Endothelial cell of umbilical vein (primary cell): ENCODE data around the gene NUDT3. TPM values are rescaled to one million over a fixed set of nuclear protein-coding genes. Genes with fewer than 3 reads are reported as not detected.

Experiments
- BruUV-seq: library from RNA; stranded (reverse); fragments of 400-500 nt; replicated peaks from 2 replicates; lab custom pipeline; 2021; lab: Mats Ljungman, UMichigan
- CTCF ChIA-PET: fragments of 300-600, 350-600 bp; sonication (Branson Sonifier 250); formaldehyde crosslinking; loops from one replicate; lab custom pipeline; 2021; ENCODE audit warnings: antibody characterized with exemption, inconsistent platforms; lab: Charles Lee
- POLR2A ChIA-PET: fragments of 300-600, 350-600 bp; sonication (Branson Sonifier 250); formaldehyde crosslinking; loops from one replicate; lab custom pipeline; 2021; ENCODE audit warnings: antibody characterized with exemption, inconsistent platforms; lab: Charles Lee
- DNase-seq: peaks from one replicate; pipeline ENCODE4 v3.0.0-alpha.2; 2011; ENCODE audit warnings: low read depth, low spot score
- FAIRE-seq: peaks from 2 replicates; lab custom pipeline; 2011; peaks lifted over from hg19 to GRCh38; lab: Jason Lieb, UNC
- H2AFZ ChIP-seq: 2 replicates; pipeline ENCODE4 v1.6.0; 2012; ENCODE audit warnings: low read depth, low read length, control low read depth, inconsistent platforms
- H3K27ac ChIP-seq: 2 replicates; pipeline ENCODE4 v1.5.1; 2011; ENCODE audit warnings: low read depth, mild to moderate bottlenecking, control low read depth, low read length, moderate library complexity; ENCODE audit not compliant: insufficient read depth
- H3K27me3 ChIP-seq, 2 experiments: 2 replicates each; pipeline versions ENCODE4 v1.6.0 to v1.6.1; 2011; ENCODE audit warnings: low read length in 2 of 2, mixed read lengths in 1 of 2; ENCODE audit not compliant: control insufficient read depth in 2 of 2, insufficient read depth in 2 of 2
- H3K36me3 ChIP-seq, 2 experiments: 2 replicates in 1 of 2; 3 replicates in 1 of 2; pipeline ENCODE4 v1.5.1; 2011; ENCODE audit warnings: low read length in 2 of 2, mild to moderate bottlenecking in 1 of 2, moderate library complexity in 1 of 2; ENCODE audit not compliant: control insufficient read depth in 2 of 2, insufficient read depth in 2 of 2; ENCODE audit errors: extremely low read depth in 1 of 2
- H3K4me1 ChIP-seq: 3 replicates; pipeline ENCODE4 v1.5.1; 2011; ENCODE audit warnings: mild to moderate bottlenecking, low read length; ENCODE audit not compliant: control insufficient read depth, insufficient read depth; ENCODE audit errors: extremely low read depth
- H3K4me2 ChIP-seq: 2 replicates; pipeline ENCODE4 v1.6.1; 2011; ENCODE audit warnings: low read length, control low read depth, mixed read lengths; ENCODE audit not compliant: insufficient read depth
- H3K4me3 ChIP-seq, 3 experiments: fragments of 200-600 bp in 1 of 3; sonication (generic), shearing (Covaris generic) in 1 of 3; replicated peaks in 1 of 3; 2 replicates each; pipeline ENCODE4 v1.5.1; 2011 to 2016; ENCODE audit warnings: control low read depth in 3 of 3, low read length in 3 of 3, mild to moderate bottlenecking in 2 of 3, inconsistent platforms in 1 of 3, low read depth in 1 of 3, moderate library complexity in 1 of 3; ENCODE audit not compliant: insufficient read depth in 1 of 3
- H3K79me2 ChIP-seq: 2 replicates; pipeline ENCODE4 v1.6.0; 2012; ENCODE audit warnings: low read length, inconsistent platforms; ENCODE audit not compliant: control insufficient read depth, insufficient read depth
- H3K9ac ChIP-seq: replicated peaks from 2 replicates; pipeline ENCODE3; 2011; ENCODE audit warnings: low read length, control low read depth; ENCODE audit not compliant: insufficient read depth; ENCODE audit errors: extremely low read depth
- H3K9me1 ChIP-seq: replicated peaks from 3 replicates; pipeline ENCODE4 v1.6.0; 2011; ENCODE audit warnings: mild to moderate bottlenecking, low read length; ENCODE audit not compliant: control insufficient read depth, insufficient read depth; ENCODE audit errors: extremely low read depth
- H3K9me3 ChIP-seq: replicated peaks from 2 replicates; pipeline ENCODE4 v1.5.1; 2012; ENCODE audit warnings: low read length, inconsistent platforms; ENCODE audit not compliant: control insufficient read depth, insufficient read depth
- H4K20me1 ChIP-seq: replicated peaks from 2 replicates; pipeline ENCODE3; 2011; ENCODE audit warnings: mild to moderate bottlenecking, low read length; ENCODE audit not compliant: control insufficient read depth, insufficient read depth; ENCODE audit errors: extremely low read depth
- CTCF ChIP-seq, 2 donors: IDR thresholded peaks; 1 replicate in 1 of 2; 2 replicates in 1 of 2; pipeline ENCODE4 v1.5.1; 2011; ENCODE audit warnings: low read length in 2 of 2, mild to moderate bottlenecking in 2 of 2, moderate library complexity in 2 of 2, control low read depth in 1 of 2, inconsistent platforms in 1 of 2, low read depth in 1 of 2; ENCODE audit not compliant: insufficient read depth in 1 of 2; ENCODE audit errors: extremely low read depth in 1 of 2
- EZH2 ChIP-seq: IDR thresholded peaks from 2 replicates; pipeline ENCODE4 v1.6.1; 2012; ENCODE audit warnings: borderline replicate concordance, low read depth, mild to moderate bottlenecking, moderate library complexity, low read length, inconsistent platforms; ENCODE audit not compliant: severe bottlenecking
- GATA2 ChIP-seq: IDR thresholded peaks from 2 replicates; pipeline ENCODE4 v1.7.0; 2011; ENCODE audit warnings: low read depth, mild to moderate bottlenecking, moderate library complexity, mixed read lengths, low read length; ENCODE audit not compliant: insufficient read length, insufficient read depth
- JUN ChIP-seq: IDR thresholded peaks from 2 replicates; pipeline ENCODE4 v1.6.1; 2011; ENCODE audit warnings: borderline replicate concordance, low read depth; ENCODE audit not compliant: insufficient read length, insufficient read depth
- MAX ChIP-seq: IDR thresholded peaks from 2 replicates; pipeline ENCODE4 v1.6.1; 2011; ENCODE audit not compliant: insufficient read depth, insufficient read length
- MYC ChIP-seq: IDR thresholded peaks from one replicate; pipeline ENCODE4 v1.6.1; 2011; ENCODE audit warnings: mild to moderate bottlenecking, low read depth, low read length
- POLR2A ChIP-seq: IDR thresholded peaks from 2 replicates; pipeline ENCODE4 v1.6.1; 2012; ENCODE audit warnings: low read depth, mild to moderate bottlenecking, control low read depth, low read length
- POLR2AphosphoS5 ChIP-seq: IDR thresholded peaks from 2 replicates; pipeline ENCODE4 v1.6.1; 2012; ENCODE audit warnings: low read depth, mild to moderate bottlenecking, control low read depth, low read length, moderate library complexity; ENCODE audit not compliant: insufficient read depth
- dilution Hi-C: fragments of 300-500 bp; cut with MboI; formaldehyde crosslinking; loops from one replicate; pipeline ENCODE4 v1.15.0; 2019; ENCODE audit warnings: low sequenced_read_pairs; ENCODE audit not compliant: extremely low pct_ligation_motif_present
- intact Hi-C: fragments of 100-400 bp; cut with micrococcal nuclease; formaldehyde crosslinking; loops from one replicate; pipeline ENCODE4 v1.10.0; 2022
- polyA plus RNA-seq, 4 experiments: library from polyadenylated mRNA; depleted of rRNA in 3 of 4; stranded (reverse) in 3 of 4; unstranded in 1 of 4; fragments of >200 nt; gene quantifications; 2 replicates each; pipeline versions ENCODE4 v1.2.1 to v1.2.3, GENCODE V29; 2011 to 2012; ENCODE audit warnings: missing spikeins in 1 of 4
- total RNA-seq: library from RNA; stranded (reverse); gene quantifications from 2 replicates; pipeline ENCODE4 v1.2.3, GENCODE V29; 2021

The NUDT3 gene
- total and polyA plus RNA-seq, 2 donors (not counting 3 experiments of a cell fraction or from before 2014, with no cell fraction given) = 11.9 to 30.9 TPM

GRCh38 chr6:34346175-34347119 is 46.0 kb downstream of the NUDT3 start:
- intact Hi-C loops (no loop called here), dilution Hi-C loops (no loop called here)
- no peaks in the 10 kb centered on the region for H3K27me3 ChIP-seq
- DNase-seq = no peak
- no peak overlapping the region for H3K9ac ChIP-seq
- no peaks in the 10 kb centered on the region for H3K9me3 ChIP-seq
- FAIRE-seq = no peak
- peaks cover 56% of the 10 kb centered on the region for H3K79me2 ChIP-seq
- ChIA-PET CTCF (no interaction called here), POLR2A (no interaction called here)
- no peaks in the 10 kb centered on the region for H3K9me1 ChIP-seq
- H3K4me1 ChIP-seq = peaks cover 22% of the 10 kb centered on the region
- no TSS peak for BruUV-seq
- no peaks in the 10 kb centered on the region for H4K20me1 ChIP-seq
- H3K4me3 ChIP-seq = no peak overlapping the region
- H3K27ac ChIP-seq = no peak overlapping the region
- no peak overlapping the region for H2AFZ ChIP-seq
- H3K36me3 ChIP-seq = no peaks in the 10 kb centered on the region
- TF ChIP-seq POLR2A = no peak
- TF ChIP-seq GATA2 = no peak
- TF ChIP-seq MAX = no peak
- TF ChIP-seq JUN = no peak
- TF ChIP-seq CTCF (IDR thresholded peaks at IDR 0.05; ENCODE audit: extremely low read depth in 1 of 2, insufficient read depth in 1 of 2, low read depth in 1 of 2, low read length in 2 of 2) = no peak
- no peak for TF ChIP-seq POLR2AphosphoS5
- no peak for TF ChIP-seq EZH2
- no peak for TF ChIP-seq MYC
- no peak overlapping the region for H3K4me2 ChIP-seq
